Endothelial cell of umbilical vein (primary cell): Measurements from ENCODE around the gene PLIN5.

Source experiments
- CTCF ChIP-seq, 2 donors: IDR thresholded peaks; 1 replicate in 1 of 2; 2 replicates in 1 of 2; pipeline ENCODE4 v1.5.1; 2011; ENCODE audit warnings: low read length in 2 of 2, mild to moderate bottlenecking in 2 of 2, moderate library complexity in 2 of 2, control low read depth in 1 of 2, inconsistent platforms in 1 of 2, low read depth in 1 of 2; ENCODE audit not compliant: insufficient read depth in 1 of 2; ENCODE audit errors: extremely low read depth in 1 of 2
- EZH2 ChIP-seq: IDR thresholded peaks from 2 replicates; pipeline ENCODE4 v1.6.1; 2012; ENCODE audit warnings: borderline replicate concordance, low read depth, mild to moderate bottlenecking, moderate library complexity, low read length, inconsistent platforms; ENCODE audit not compliant: severe bottlenecking
- MAX ChIP-seq: IDR thresholded peaks from 2 replicates; pipeline ENCODE4 v1.6.1; 2011; ENCODE audit not compliant: insufficient read depth, insufficient read length
- POLR2A ChIP-seq: IDR thresholded peaks from 2 replicates; pipeline ENCODE4 v1.6.1; 2012; ENCODE audit warnings: low read depth, mild to moderate bottlenecking, control low read depth, low read length
- POLR2AphosphoS5 ChIP-seq: IDR thresholded peaks from 2 replicates; pipeline ENCODE4 v1.6.1; 2012; ENCODE audit warnings: low read depth, mild to moderate bottlenecking, control low read depth, low read length, moderate library complexity; ENCODE audit not compliant: insufficient read depth

DNA sequence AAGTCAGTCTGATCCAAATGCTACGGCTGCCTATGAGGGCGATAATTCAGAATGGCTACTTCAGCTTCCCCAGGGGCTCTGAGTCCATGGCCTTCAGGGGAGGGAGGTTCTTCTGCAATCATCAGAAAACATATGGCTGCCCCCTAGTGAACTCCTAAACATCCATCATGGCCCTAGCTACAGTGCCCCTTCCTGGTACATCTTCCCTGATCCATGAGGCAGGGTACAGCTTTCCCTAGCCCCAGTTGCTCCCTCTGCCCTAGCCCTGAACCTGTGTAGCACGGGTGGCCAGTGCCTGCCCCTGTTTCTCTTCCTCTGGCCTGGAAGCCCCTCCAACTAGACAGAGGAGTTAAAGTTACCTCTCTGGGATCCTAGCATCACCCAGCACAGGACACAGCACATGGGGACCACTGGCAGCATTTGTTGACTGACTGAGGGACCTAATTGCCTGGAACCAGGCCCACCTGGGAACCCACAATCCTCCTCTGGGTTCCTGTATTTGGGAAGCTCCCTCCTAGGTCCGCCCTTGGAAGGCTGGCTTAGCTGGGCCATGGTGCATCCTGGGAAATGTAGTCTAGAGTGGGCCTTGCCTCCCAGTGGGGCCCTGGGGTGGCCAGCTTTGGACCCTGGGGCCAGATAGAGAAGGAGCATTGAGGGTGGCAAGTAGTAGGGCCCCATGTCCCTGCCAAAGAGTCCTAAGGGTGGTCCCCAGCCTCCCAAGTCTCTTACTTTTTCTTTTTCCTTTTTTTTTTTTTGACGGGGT lies 42.2 kb upstream of the PLIN5 start:
- TF ChIP-seq CTCF (IDR thresholded peaks at IDR 0.05; ENCODE audit: extremely low read depth in 1 of 2, insufficient read depth in 1 of 2, low read depth in 1 of 2, low read length in 2 of 2) (no peak), POLR2A (no peak), MAX (no peak), EZH2 (no peak), POLR2AphosphoS5 (no peak)
